ENCODE data around the gene MOCOS. TPM values are rescaled to one million over a fixed set of nuclear protein-coding genes. Genes with fewer than 3 reads are reported as not detected.
"Not testable (repeated sequence)": the region's sequence is repeated elsewhere in the genome, so short reads cannot be mapped to it uniquely, and the experiment has no call there.

The MOCOS gene
- polyA plus RNA-seq, 1 donor (not counting 4 experiments of a cell fraction or from before 2014, with no cell fraction given): 2.8 TPM

- H3K27me3 ChIP-seq (ENCODE audit: control insufficient read depth, extremely low read depth, insufficient read depth, low read length): no peaks in the 10 kb centered on the region
- dilution Hi-C loops (cut with MboI; ENCODE audit: extremely low pct_ligation_motif_present, low sequenced_read_pairs): no loop called here
- DNase-seq (ENCODE audit: low read depth, low spot score): no peak
- no peak overlapping the region for H3K9ac ChIP-seq (ENCODE audit: control insufficient read depth, extremely low read depth, insufficient read depth, low read length)
- H4K20me1 ChIP-seq (ENCODE audit: control insufficient read depth, extremely low read depth, insufficient read depth, low read length): no peaks in the 10 kb centered on the region
- H3K9me3 ChIP-seq (ENCODE audit: control insufficient read depth, low read depth, low read length): no peaks in the 10 kb centered on the region
- peaks cover 19 to 23% of the 10 kb centered on the region in 2 experiments for H3K36me3 ChIP-seq (ENCODE audit: control insufficient read depth in 2 of 2, extremely low read depth in 1 of 2, insufficient read depth in 2 of 2, low read length in 2 of 2)
- H2AFZ ChIP-seq (ENCODE audit: control insufficient read depth, low read length): no peak overlapping the region
- H3K4me3 ChIP-seq (ENCODE audit: control insufficient read depth in 2 of 3, extremely low read depth in 1 of 3, insufficient read depth in 2 of 3, low read depth in 1 of 3, low read length in 3 of 3): no peak overlapping the region
- H3K79me2 ChIP-seq (ENCODE audit: control insufficient read depth, insufficient read depth, low read length): no peaks in the 10 kb centered on the region
- no peak for FAIRE-seq
- H3K4me1 ChIP-seq (ENCODE audit: control insufficient read depth, extremely low read depth, insufficient read depth, low read length): no peaks in the 10 kb centered on the region
- TF ChIP-seq EZH2 (IDR thresholded peaks at IDR 0.05; ENCODE audit: low read length) (no peak), CTCF (optimal IDR thresholded peaks at IDR 0.05 in 1 of 3, IDR thresholded peaks at IDR 0.05 in 1 of 3, conservative IDR thresholded peaks at IDR 0.05 in 1 of 3; ENCODE audit: extremely low read depth in 1 of 3, insufficient read depth in 2 of 3, low read length in 3 of 3) (no peak)
- no peak overlapping the region for H3K27ac ChIP-seq (ENCODE audit: control insufficient read depth, insufficient read depth, low read length)
- no peak overlapping the region for H3K4me2 ChIP-seq (ENCODE audit: control insufficient read depth, extremely low read depth, insufficient read depth, low read depth, low read length)
- no peaks in the 10 kb centered on the region for H3K9me1 ChIP-seq (ENCODE audit: control insufficient read depth, extremely low read depth, insufficient read depth, low read length)
These were observed 19.5 kb upstream of the MOCOS start for GRCh38 chr18:36167692-36168218.

- H3K27me3 ChIP-seq (ENCODE audit: control insufficient read depth, extremely low read depth, insufficient read depth, low read length); FAIRE-seq; H3K4me1 ChIP-seq (ENCODE audit: control insufficient read depth, extremely low read depth, insufficient read depth, low read length); H2AFZ ChIP-seq (ENCODE audit: control insufficient read depth, low read length); H3K4me3 ChIP-seq (ENCODE audit: control insufficient read depth in 2 of 3, extremely low read depth in 1 of 3, insufficient read depth in 2 of 3, low read depth in 1 of 3, low read length in 3 of 3); H3K9me3 ChIP-seq (ENCODE audit: control insufficient read depth, low read depth, low read length); H3K27ac ChIP-seq (ENCODE audit: control insufficient read depth, insufficient read depth, low read length); dilution Hi-C loops (cut with MboI; ENCODE audit: extremely low pct_ligation_motif_present, low sequenced_read_pairs); DNase-seq (ENCODE audit: low read depth, low spot score); H3K4me2 ChIP-seq (ENCODE audit: control insufficient read depth, extremely low read depth, insufficient read depth, low read depth, low read length); H3K79me2 ChIP-seq (ENCODE audit: control insufficient read depth, insufficient read depth, low read length); H3K9ac ChIP-seq (ENCODE audit: control insufficient read depth, extremely low read depth, insufficient read depth, low read length); H3K9me1 ChIP-seq (ENCODE audit: control insufficient read depth, extremely low read depth, insufficient read depth, low read length); H4K20me1 ChIP-seq (ENCODE audit: control insufficient read depth, extremely low read depth, insufficient read depth, low read length): not testable (repeated sequence)
- peaks cover 19 to 23% of the 10 kb centered on the region in 2 experiments for H3K36me3 ChIP-seq (ENCODE audit: control insufficient read depth in 2 of 2, extremely low read depth in 1 of 2, insufficient read depth in 2 of 2, low read length in 2 of 2)
These were observed 19.0 kb upstream of the MOCOS start for GRCh38 chr18:36168296-36168695.

- Histone ChIP-seq H3K27me3 (ENCODE audit: control insufficient read depth, extremely low read depth, insufficient read depth, low read length) (no peaks in the 10 kb centered on the region), H4K20me1 (ENCODE audit: control insufficient read depth, extremely low read depth, insufficient read depth, low read length) (no peaks in the 10 kb centered on the region), H3K4me1 (ENCODE audit: control insufficient read depth, extremely low read depth, insufficient read depth, low read length) (no peaks in the 10 kb centered on the region), H3K4me3 (ENCODE audit: control insufficient read depth in 2 of 3, extremely low read depth in 1 of 3, insufficient read depth in 2 of 3, low read depth in 1 of 3, low read length in 3 of 3) (no peak overlapping the region), H3K79me2 (ENCODE audit: control insufficient read depth, insufficient read depth, low read length) (no peaks in the 10 kb centered on the region), H3K9me1 (ENCODE audit: control insufficient read depth, extremely low read depth, insufficient read depth, low read length) (no peaks in the 10 kb centered on the region), H3K9ac (ENCODE audit: control insufficient read depth, extremely low read depth, insufficient read depth, low read length) (no peak overlapping the region), H3K9me3 (ENCODE audit: control insufficient read depth, low read depth, low read length) (no peaks in the 10 kb centered on the region), H3K36me3 (ENCODE audit: control insufficient read depth in 2 of 2, extremely low read depth in 1 of 2, insufficient read depth in 2 of 2, low read length in 2 of 2) (peaks cover 14 to 23% of the 10 kb centered on the region in 2 experiments), H2AFZ (ENCODE audit: control insufficient read depth, low read length) (no peak overlapping the region), H3K27ac (ENCODE audit: control insufficient read depth, insufficient read depth, low read length) (no peak overlapping the region), H3K4me2 (ENCODE audit: control insufficient read depth, extremely low read depth, insufficient read depth, low read depth, low read length) (no peak overlapping the region)
- dilution Hi-C loops (cut with MboI; ENCODE audit: extremely low pct_ligation_motif_present, low sequenced_read_pairs): no loop called here
- FAIRE-seq: no peak
- DNase-seq (ENCODE audit: low read depth, low spot score): no peak
- TF ChIP-seq CTCF (optimal IDR thresholded peaks at IDR 0.05 in 1 of 3, IDR thresholded peaks at IDR 0.05 in 1 of 3, conservative IDR thresholded peaks at IDR 0.05 in 1 of 3; ENCODE audit: extremely low read depth in 1 of 3, insufficient read depth in 2 of 3, low read length in 3 of 3): no peak
- no peak for TF ChIP-seq EZH2 (IDR thresholded peaks at IDR 0.05; ENCODE audit: low read length)
These were observed 17.4 kb upstream of the MOCOS start for GRCh38 chr18:36169938-36170337.

Measured in keratinocyte (primary cell).